H9 (cell line): ENCODE data around the gene RELA. TPM values are rescaled to one million over a fixed set of nuclear protein-coding genes. Genes with fewer than 3 reads are reported as not detected.

ENCODE experiments used
- DNase-seq: peaks from one replicate; pipeline ENCODE4 v3.0.0-alpha.2; 2017
- H2AFZ ChIP-seq: one replicate; pipeline ENCODE4 v1.6.1; 2013; ENCODE audit warnings: mild to moderate bottlenecking, low read length, control low read depth, moderate library complexity
- H2AK5ac ChIP-seq: 2 replicates; pipeline ENCODE4 v1.6.1; 2013; ENCODE audit warnings: low read length, control low read depth, mixed read lengths; ENCODE audit not compliant: insufficient read length
- H2BK120ac ChIP-seq: one replicate; pipeline ENCODE4 v1.6.1; 2013; ENCODE audit warnings: low read depth, mild to moderate bottlenecking, low read length, control low read depth, inconsistent platforms; ENCODE audit not compliant: poor library complexity, severe bottlenecking
- H2BK12ac ChIP-seq: 2 replicates; pipeline ENCODE4 v1.6.1; 2013; ENCODE audit warnings: low read length, control low read depth, mixed read lengths, low read depth; ENCODE audit not compliant: insufficient read length
- H2BK15ac ChIP-seq: 2 replicates; pipeline ENCODE4 v1.6.1; 2013; ENCODE audit warnings: low read depth, low read length, control low read depth
- H2BK20ac ChIP-seq: one replicate; pipeline ENCODE4 v1.6.1; 2013; ENCODE audit warnings: low read depth, mild to moderate bottlenecking, low read length, control low read depth, inconsistent platforms; ENCODE audit not compliant: poor library complexity, severe bottlenecking
- H2BK5ac ChIP-seq: 2 replicates; pipeline ENCODE4 v1.6.1; 2013; ENCODE audit warnings: low read length, control low read depth, mixed read lengths; ENCODE audit not compliant: insufficient read length
- H3K14ac ChIP-seq: 2 replicates; pipeline ENCODE4 v1.6.1; 2013; ENCODE audit warnings: low read length, control low read depth; ENCODE audit not compliant: insufficient read depth
- H3K18ac ChIP-seq: 2 replicates; pipeline ENCODE4 v1.6.1; 2013; ENCODE audit warnings: low read depth, mild to moderate bottlenecking, mixed read lengths, low read length, control low read depth; ENCODE audit not compliant: insufficient read length
- H3K23ac ChIP-seq: 2 replicates; pipeline ENCODE4 v1.6.1; 2013; ENCODE audit warnings: low read length, control low read depth, mixed read lengths, low read depth; ENCODE audit not compliant: insufficient read length
- H3K23me2 ChIP-seq: 2 replicates; pipeline ENCODE4 v1.6.1; 2013; ENCODE audit warnings: low read depth, mild to moderate bottlenecking, mixed read lengths, low read length, control low read depth; ENCODE audit not compliant: insufficient read length, poor library complexity, severe bottlenecking
- H3K27ac ChIP-seq: 2 replicates; pipeline ENCODE4 v1.5.1; 2013; ENCODE audit warnings: low read length, control low read depth, mixed read lengths, low read depth; ENCODE audit not compliant: insufficient read length
- H3K27me3 ChIP-seq: 2 replicates; pipeline ENCODE4 v1.6.1; 2013; ENCODE audit warnings: low read length, control low read depth, inconsistent platforms; ENCODE audit not compliant: insufficient read depth
- H3K4ac ChIP-seq: 2 replicates; pipeline ENCODE4 v1.6.1; 2013; ENCODE audit warnings: low read depth, mild to moderate bottlenecking, control low read depth, inconsistent platforms, low read length, moderate library complexity
- H3K4me1 ChIP-seq: 2 replicates; pipeline ENCODE4 v1.6.1; 2013; ENCODE audit warnings: low read length, control low read depth, inconsistent platforms; ENCODE audit not compliant: insufficient read depth
- H3K4me2 ChIP-seq: 2 replicates; pipeline ENCODE4 v1.6.1; 2013; ENCODE audit warnings: low read length, control low read depth, mixed read lengths; ENCODE audit not compliant: insufficient read length, insufficient read depth
- H3K56ac ChIP-seq: 2 replicates; pipeline ENCODE4 v1.6.1; 2013; ENCODE audit warnings: low read depth, mild to moderate bottlenecking, mixed read lengths, low read length, control low read depth; ENCODE audit not compliant: insufficient read length
- H3K79me1 ChIP-seq: 2 replicates; pipeline ENCODE4 v1.6.1; 2013; ENCODE audit warnings: low read depth, mild to moderate bottlenecking, moderate library complexity, low read length, control low read depth, inconsistent platforms; ENCODE audit not compliant: insufficient read depth, poor library complexity, severe bottlenecking
- H3K79me2 ChIP-seq: 2 replicates; pipeline ENCODE4 v1.6.1; 2013; ENCODE audit warnings: low read length, control low read depth, inconsistent platforms; ENCODE audit not compliant: insufficient read depth
- H3K9ac ChIP-seq: 2 replicates; pipeline ENCODE4 v1.6.1; 2013; ENCODE audit warnings: low read length, control low read depth, mixed read lengths; ENCODE audit not compliant: insufficient read length; ENCODE audit errors: extremely low read depth
- H3K9me3 ChIP-seq: one replicate; pipeline ENCODE4 v1.6.1; 2013; ENCODE audit warnings: low read depth, low read length, inconsistent platforms; ENCODE audit not compliant: control insufficient read depth
- H3T11ph ChIP-seq: one replicate; pipeline ENCODE4 v1.6.1; 2013; ENCODE audit warnings: mild to moderate bottlenecking, low read length, control low read depth, inconsistent platforms
- H4K20me1 ChIP-seq: one replicate; pipeline ENCODE4 v1.6.1; 2013; ENCODE audit not compliant: control insufficient read depth, insufficient read length, insufficient read depth
- H4K5ac ChIP-seq: 2 replicates; pipeline ENCODE4 v1.6.1; 2013; ENCODE audit warnings: low read depth, mild to moderate bottlenecking, mixed read lengths, low read length, control low read depth; ENCODE audit not compliant: insufficient read length
- H4K8ac ChIP-seq: replicated peaks from 2 replicates; pipeline ENCODE4 v1.6.1; 2013; ENCODE audit warnings: low read length, control low read depth, mixed read lengths, low read depth; ENCODE audit not compliant: insufficient read length
- H4K91ac ChIP-seq: 2 replicates; pipeline ENCODE4 v1.6.1; 2013; ENCODE audit warnings: low read depth, mild to moderate bottlenecking, moderate library complexity, mixed read lengths, low read length, control low read depth; ENCODE audit not compliant: insufficient read length
- H3K27ac Mint-ChIP-seq, 3 experiments: 2 replicates in 2 of 3; 3 replicates in 1 of 3; pipeline ENCODE4 v1.8.0; 2020 to 2021; ENCODE audit warnings: mixed read lengths in 3 of 3, mild to moderate bottlenecking in 1 of 3, moderate library complexity in 1 of 3
- H3K27me3 Mint-ChIP-seq: 2 replicates; pipeline ENCODE4 v1.8.0; 2021; ENCODE audit warnings: low read depth, mild to moderate bottlenecking, moderate library complexity, mixed read lengths
- H3K36me3 Mint-ChIP-seq, 3 experiments: 2 replicates in 2 of 3; 3 replicates in 1 of 3; pipeline ENCODE4 v1.8.0; 2020 to 2021; ENCODE audit warnings: low read depth in 3 of 3, mixed read lengths in 3 of 3; ENCODE audit not compliant: insufficient read depth in 1 of 3
- H3K4me1 Mint-ChIP-seq, 2 experiments: 2 replicates each; pipeline ENCODE4 v1.8.0; 2020; ENCODE audit warnings: mixed read lengths in 2 of 2
- H3K4me3 Mint-ChIP-seq, 2 experiments: 2 replicates in 1 of 2; 3 replicates in 1 of 2; pipeline ENCODE4 v1.8.0; 2020 to 2021; ENCODE audit warnings: mild to moderate bottlenecking in 2 of 2, mixed read lengths in 2 of 2, moderate library complexity in 1 of 2
- H3K9me3 Mint-ChIP-seq, 2 experiments: 2 replicates in 1 of 2; 3 replicates in 1 of 2; pipeline ENCODE4 v1.8.0; 2020; ENCODE audit warnings: mild to moderate bottlenecking in 2 of 2, mixed read lengths in 2 of 2, moderate library complexity in 1 of 2
- CTCF ChIP-seq: fragments of 200-600 bp; sonication (generic); conservative IDR thresholded peaks from 3 replicates; pipeline ENCODE4 v1.8.0; 2021; ENCODE audit warnings: antibody characterized with exemption, mild to moderate bottlenecking
- WGBS: extraction: QIAGEN DNeasy Blood & Tissue Kit; methylation state at CpG from one replicate; pipeline ENCODE4 v1.1.7; 2013; ENCODE audit warnings: missing lambda C conversion rate, low lambda C conversion rate, mixed read lengths; ENCODE audit not compliant: insufficient read length; ENCODE audit errors: extremely low coverage; 5-methylcytosine and 5-hydroxymethylcytosine counted together
- total RNA-seq: library from RNA; stranded (reverse); gene quantifications from 2 replicates; pipeline ENCODE4 v1.2.1, GENCODE V29; 2021

Gene RELA
- total RNA-seq, 1 experiment from 2014 or later: 48.8 TPM

- Mint-ChIP-seq H3K9me3 (no peaks in the 10 kb centered on the region), H3K4me1 (peaks cover 17 to 18% of the 10 kb centered on the region in 2 experiments), H3K36me3 (peaks cover 16 to 36% (median 33%) of the 10 kb centered on the region in 3 experiments; a peak in 6 of 7 replicates), H3K27ac (no peak overlapping the region), H3K27me3 (no peaks in the 10 kb centered on the region), H3K4me3 (no peak overlapping the region; a peak in 1 of 5 replicates)
- no peak overlapping the region for H2BK20ac ChIP-seq
- no peak overlapping the region for H2BK15ac ChIP-seq
- H3K4ac ChIP-seq: no peak overlapping the region
- H2AFZ ChIP-seq: no peak overlapping the region
- no peak overlapping the region for H3K4me2 ChIP-seq
- no peak overlapping the region for H3K56ac ChIP-seq
- no peak overlapping the region for H2BK120ac ChIP-seq
- H2AK5ac ChIP-seq: no peak overlapping the region
- no peaks in the 10 kb centered on the region; the same call in 1 of the 2 replicates for H3K4me1 ChIP-seq
- H3K9ac ChIP-seq: no peak overlapping the region
- H2BK12ac ChIP-seq: no peak overlapping the region
- H4K91ac ChIP-seq: no peak overlapping the region
- no peaks in the 10 kb centered on the region for H3K79me1 ChIP-seq
- no peak overlapping the region for H3K14ac ChIP-seq
- WGBS: no CpG with 5 or more reads among the region's 46 CpGs
- no peak overlapping the region for H3K23ac ChIP-seq
- H3K23me2 ChIP-seq: peaks cover 5% of the 10 kb centered on the region
- TF ChIP-seq CTCF: no peak
- no peak overlapping the region for H3T11ph ChIP-seq
- H3K79me2 ChIP-seq: no peaks in the 10 kb centered on the region
- H4K8ac ChIP-seq: no peak overlapping the region
- no peaks in the 10 kb centered on the region for H4K20me1 ChIP-seq
- no peaks in the 10 kb centered on the region for H3K27me3 ChIP-seq
- no peak for DNase-seq
- H3K27ac ChIP-seq: no peak overlapping the region
- no peaks in the 10 kb centered on the region for H3K9me3 ChIP-seq
- H4K5ac ChIP-seq: no peak overlapping the region
- no peak overlapping the region for H2BK5ac ChIP-seq
- H3K18ac ChIP-seq: no peak overlapping the region
Observed at GRCh38 chr11:65634905-65635731, 27.6 kb downstream of the RELA start.
